GM20000 (cell line): ENCODE measurements around the gene ADCY2.
A peak's percentile ranks its signal among the peaks of the same experiment; 100 is the strongest.

Experiments
- DNase-seq: peaks from one replicate; pipeline ENCODE4 v3.0.0; 2012; ENCODE audit warnings: low spot score
- CTCF ChIP-seq: IDR thresholded peaks from 2 replicates; pipeline ENCODE4 v1.5.1; 2012; ENCODE audit warnings: mild to moderate bottlenecking, control low read depth; ENCODE audit errors: extremely low read depth, missing control alignments

ADCY2 gene

DNA sequence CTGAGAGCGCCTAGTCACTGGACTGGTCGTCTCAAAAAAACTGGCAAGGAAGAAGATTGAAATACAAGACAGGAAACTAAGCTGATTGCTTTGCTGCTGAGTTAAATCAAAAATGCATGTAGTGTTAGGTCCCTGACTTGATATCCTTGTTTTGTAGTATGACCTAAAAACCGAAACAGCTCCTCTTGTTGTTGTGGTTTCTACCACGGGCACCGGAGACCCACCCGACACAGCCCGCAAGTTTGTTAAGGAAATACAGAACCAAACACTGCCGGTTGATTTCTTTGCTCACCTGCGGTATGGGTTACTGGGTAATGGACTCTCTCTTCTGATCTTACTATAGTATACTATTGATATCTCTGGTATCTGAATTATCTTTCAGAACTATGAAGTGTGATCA lies 477.3 kb downstream of the ADCY2 start:
- DNase-seq, result no peak
- no peak for TF ChIP-seq CTCF

DNA sequence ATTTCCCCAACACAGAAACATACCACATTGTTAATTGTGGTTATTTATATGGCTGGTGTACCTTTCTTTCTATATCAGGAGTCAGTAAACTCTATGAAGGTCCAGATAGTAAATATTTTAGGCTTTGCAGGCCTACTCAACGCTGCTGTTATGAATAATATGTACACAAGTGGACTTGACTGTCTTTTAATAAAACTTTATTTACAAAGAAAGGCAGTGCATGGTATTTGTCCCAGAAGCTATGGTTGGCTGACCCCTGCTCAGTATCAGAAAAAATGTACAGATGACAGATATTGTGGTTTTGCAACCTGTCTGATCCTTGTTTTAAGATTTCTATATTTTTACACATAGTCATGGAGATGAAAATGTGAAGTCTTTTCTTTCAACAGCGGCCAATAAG lies 478.7 kb downstream of the ADCY2 start:
- no peak for TF ChIP-seq CTCF

GRCh38 chr5:7875151-7875550 lies 479.2 kb downstream of the ADCY2 start:
- no peak for TF ChIP-seq CTCF
- no peak for DNase-seq

More for the DNA sequence above, 478.7 kb downstream of the ADCY2 start:
- no peak for DNase-seq

- TF ChIP-seq CTCF, result no peak
- no peak for DNase-seq
These were observed 480.9 kb downstream of the ADCY2 start for GRCh38 chr5:7876867-7877266.

- DNase-seq, result no peak
- TF ChIP-seq CTCF, result no peak
These were observed 481.9 kb downstream of the ADCY2 start for GRCh38 chr5:7877851-7878250.

DNA sequence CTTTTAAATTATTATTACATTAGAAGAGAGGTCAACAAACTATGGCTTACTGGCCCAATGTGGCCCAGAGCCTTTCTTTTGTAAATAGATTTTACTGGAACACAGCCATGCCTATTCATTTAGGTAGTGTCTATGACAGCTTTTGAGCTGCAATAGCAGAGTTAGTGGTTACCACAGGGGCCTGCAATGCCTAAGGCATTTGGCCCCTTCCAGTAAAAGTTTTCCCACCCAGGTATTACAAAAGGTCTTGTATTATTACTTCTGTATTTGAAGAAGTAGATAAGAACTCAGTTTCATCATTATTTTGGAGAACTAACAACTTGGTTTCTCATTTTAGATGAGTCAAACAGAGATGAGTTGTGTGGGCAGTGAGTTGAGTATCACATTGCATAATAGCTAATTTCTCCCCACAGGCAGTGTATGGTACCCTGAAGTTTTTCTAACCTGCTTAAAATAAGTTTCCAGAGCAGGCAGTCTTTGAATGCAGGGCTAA lies 482.5 kb downstream of the ADCY2 start:
- peak; percentile 64 for DNase-seq
- no peak for TF ChIP-seq CTCF
